Trophoblast cell (in vitro differentiated cells and primary cell): ENCODE measurements around the gene RRAGD.

ENCODE experiments used
- DNase-seq, 2 donors: peaks; one replicate each; pipeline ENCODE4 v3.0.0-alpha.2; 2016
- H2AFZ ChIP-seq: 2 replicates; pipeline ENCODE4 v1.6.1; 2013; ENCODE audit warnings: low read length, moderate library complexity, mild to moderate bottlenecking; ENCODE audit not compliant: insufficient read depth, poor library complexity
- H2AK5ac ChIP-seq: 2 replicates; pipeline ENCODE4 v1.6.1; 2013; ENCODE audit warnings: mild to moderate bottlenecking, low read length
- H2BK120ac ChIP-seq: 2 replicates; pipeline ENCODE4 v1.6.1; 2013; ENCODE audit warnings: low read length, mild to moderate bottlenecking, moderate library complexity; ENCODE audit not compliant: insufficient read depth, poor library complexity
- H2BK12ac ChIP-seq: 2 replicates; pipeline ENCODE4 v1.6.1; 2013; ENCODE audit warnings: mild to moderate bottlenecking, low read length, moderate library complexity
- H2BK5ac ChIP-seq: 2 replicates; pipeline ENCODE4 v1.6.1; 2013; ENCODE audit warnings: low read length, low read depth, moderate library complexity, mild to moderate bottlenecking; ENCODE audit not compliant: poor library complexity
- H3K14ac ChIP-seq: 2 replicates; pipeline ENCODE4 v1.6.1; 2013; ENCODE audit warnings: mild to moderate bottlenecking, low read length
- H3K18ac ChIP-seq: 2 replicates; pipeline ENCODE4 v1.6.1; 2013; ENCODE audit warnings: mild to moderate bottlenecking, low read length
- H3K23ac ChIP-seq: 2 replicates; pipeline ENCODE4 v1.6.1; 2013; ENCODE audit warnings: low read length
- H3K27ac ChIP-seq: 2 replicates; pipeline ENCODE4 v1.5.1; 2013; ENCODE audit warnings: low read depth, mild to moderate bottlenecking, inconsistent platforms, low read length, moderate library complexity
- H3K27me3 ChIP-seq: 2 replicates; pipeline ENCODE4 v1.6.1; 2013; ENCODE audit warnings: inconsistent platforms, mild to moderate bottlenecking, low read length, moderate library complexity; ENCODE audit not compliant: insufficient read depth
- H3K36me3 ChIP-seq, 2 experiments: 1 replicate in 1 of 2; 2 replicates in 1 of 2; pipeline ENCODE4 v1.6.1; 2013; ENCODE audit warnings: low read length in 2 of 2, mild to moderate bottlenecking in 2 of 2, moderate library complexity in 1 of 2; ENCODE audit not compliant: insufficient read depth in 2 of 2, control insufficient read depth in 1 of 2
- H3K4ac ChIP-seq: 2 replicates; pipeline ENCODE4 v1.6.1; 2013; ENCODE audit warnings: low read depth, mild to moderate bottlenecking, low read length, moderate library complexity
- H3K4me1 ChIP-seq, 2 experiments: 1 replicate in 1 of 2; 2 replicates in 1 of 2; pipeline ENCODE4 v1.6.1; 2013; ENCODE audit warnings: low read length in 2 of 2, mild to moderate bottlenecking in 2 of 2, moderate library complexity in 1 of 2; ENCODE audit not compliant: insufficient read depth in 2 of 2, control insufficient read depth in 1 of 2
- H3K4me2 ChIP-seq: 2 replicates; pipeline ENCODE4 v1.6.1; 2013; ENCODE audit warnings: inconsistent platforms, mild to moderate bottlenecking, low read length, moderate library complexity
- H3K4me3 ChIP-seq: 2 replicates; pipeline ENCODE4 v1.5.1; 2013; ENCODE audit warnings: mild to moderate bottlenecking, low read depth, low read length, inconsistent platforms
- H3K79me1 ChIP-seq: one replicate; pipeline ENCODE4 v1.6.1; 2013; ENCODE audit warnings: low read length
- H3K79me2 ChIP-seq: 2 replicates; pipeline ENCODE4 v1.6.1; 2013; ENCODE audit warnings: low read length, mild to moderate bottlenecking; ENCODE audit not compliant: control insufficient read depth, insufficient read depth, poor library complexity
- H3K9ac ChIP-seq: 2 replicates; pipeline ENCODE4 v1.6.1; 2013; ENCODE audit warnings: mild to moderate bottlenecking, low read length
- H3K9me3 ChIP-seq: 2 replicates; pipeline ENCODE4 v1.6.1; 2013; ENCODE audit warnings: low read depth, mild to moderate bottlenecking, control low read depth, inconsistent platforms, low read length; ENCODE audit not compliant: insufficient read depth
- H4K12ac ChIP-seq: 2 replicates; pipeline ENCODE4 v1.6.1; 2013; ENCODE audit warnings: low read depth, mild to moderate bottlenecking, low read length, moderate library complexity
- H4K8ac ChIP-seq: 2 replicates; pipeline ENCODE4 v1.6.1; 2013; ENCODE audit warnings: low read depth, mild to moderate bottlenecking, low read length, moderate library complexity
- H4K91ac ChIP-seq: one replicate; pipeline ENCODE4 v1.6.1; 2013; ENCODE audit warnings: low read depth, mild to moderate bottlenecking, low read length, moderate library complexity
- WGBS: extraction: QIAGEN DNeasy Blood & Tissue Kit; methylation state at CpG from one replicate; pipeline ENCODE4 v1.1.7; 2013; ENCODE audit warnings: missing lambda C conversion rate; ENCODE audit not compliant: insufficient read length, insufficient coverage; ENCODE audit errors: extremely low coverage; 5-methylcytosine and 5-hydroxymethylcytosine counted together

RRAGD gene

DNA sequence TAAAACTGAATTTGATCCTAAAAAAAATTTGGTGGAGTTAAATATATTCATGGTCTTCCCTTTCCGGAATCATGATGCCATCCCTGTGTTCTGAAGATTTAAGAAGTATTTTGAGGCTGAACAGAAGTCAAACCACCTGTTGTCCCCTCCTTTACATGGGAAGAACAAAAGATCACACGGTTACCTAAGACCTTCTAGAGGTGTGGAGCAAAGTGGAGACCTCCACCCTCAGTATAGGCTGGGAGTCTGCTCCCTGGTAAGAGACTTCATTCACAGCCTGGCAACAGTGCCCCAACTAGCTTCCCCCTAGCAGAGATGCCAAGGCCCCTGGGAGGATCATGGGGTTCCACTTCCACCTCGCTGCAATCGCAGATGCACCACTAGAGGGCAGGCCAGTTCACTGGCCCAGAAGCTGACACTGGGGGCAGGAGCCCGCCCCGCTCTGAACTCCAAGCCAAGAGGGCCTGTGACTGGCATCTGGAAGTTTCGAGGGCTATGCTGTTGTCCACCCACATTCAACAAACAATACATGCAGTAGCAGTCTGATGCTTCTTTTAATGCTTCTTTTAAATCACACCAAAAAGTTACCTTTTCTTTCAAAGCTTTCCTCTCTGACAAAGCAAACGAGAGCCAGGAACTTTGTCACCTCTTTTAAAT, 40.1 kb downstream of the RRAGD start:
- H3K4me3 ChIP-seq, result no peak overlapping the region
- H3K4me2 ChIP-seq, result no peak overlapping the region
- no peak overlapping the region for H3K9ac ChIP-seq
- peaks cover 0 to 2% of the 10 kb centered on the region in 2 experiments for H3K4me1 ChIP-seq
- no peak overlapping the region for H4K12ac ChIP-seq
- WGBS, result no CpG with 5 or more reads among the region's 8 CpGs
- no peak overlapping the region for H3K4ac ChIP-seq
- no peaks in the 10 kb centered on the region for H3K27me3 ChIP-seq
- H4K8ac ChIP-seq, result no peak overlapping the region
- no peaks in the 10 kb centered on the region for H3K36me3 ChIP-seq
- peak; percentile 54 to 83 for DNase-seq
- no peak overlapping the region for H3K23ac ChIP-seq
- peaks cover 1% of the 10 kb centered on the region for H3K9me3 ChIP-seq
- no peaks in the 10 kb centered on the region for H3K79me2 ChIP-seq
- no peak overlapping the region for H2AFZ ChIP-seq
- H4K91ac ChIP-seq, result no peak overlapping the region
- no peak overlapping the region for H3K27ac ChIP-seq
- H3K18ac ChIP-seq, result no peak overlapping the region
- H2BK12ac ChIP-seq, result no peak overlapping the region
- no peaks in the 10 kb centered on the region for H3K79me1 ChIP-seq
- H2BK120ac ChIP-seq, result no peak overlapping the region
- H3K14ac ChIP-seq, result no peak overlapping the region
- H2BK5ac ChIP-seq, result no peak overlapping the region
- H2AK5ac ChIP-seq, result no peak overlapping the region

DNA sequence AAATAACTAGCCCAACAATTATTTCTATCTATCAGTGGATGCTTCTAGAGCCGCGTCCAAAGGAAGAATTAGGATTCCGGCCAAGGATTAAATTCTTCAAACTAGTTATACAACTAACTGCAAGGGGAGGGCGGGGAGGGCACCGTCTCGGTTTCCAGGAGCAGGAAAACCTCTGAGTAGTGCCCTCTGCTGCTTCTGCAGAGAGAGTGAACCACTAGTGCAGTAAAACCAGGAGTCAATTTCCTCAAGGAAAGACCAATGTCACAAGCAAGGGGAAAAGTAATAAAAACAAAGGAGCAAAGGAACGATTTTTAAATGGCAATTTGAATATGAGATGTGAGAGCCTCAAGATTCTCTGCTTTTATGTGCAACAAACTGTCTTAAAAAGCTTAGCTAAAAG, 43.1 kb downstream of the RRAGD start:
- H2AK5ac ChIP-seq, result no peak overlapping the region
- no peak overlapping the region for H4K91ac ChIP-seq
- peaks cover 1% of the 10 kb centered on the region for H3K9me3 ChIP-seq
- H4K8ac ChIP-seq, result no peak overlapping the region
- H3K14ac ChIP-seq, result no peak overlapping the region
- no peak overlapping the region for H2BK12ac ChIP-seq
- H2BK5ac ChIP-seq, result no peak overlapping the region
- no CpG with 5 or more reads among the region's 7 CpGs for WGBS
- H3K4me2 ChIP-seq, result no peak overlapping the region
- no peak overlapping the region for H3K23ac ChIP-seq
- H3K4me3 ChIP-seq, result no peak overlapping the region
- H3K4ac ChIP-seq, result no peak overlapping the region
- H3K9ac ChIP-seq, result no peak overlapping the region
- H3K79me1 ChIP-seq, result no peaks in the 10 kb centered on the region
- H3K27ac ChIP-seq, result no peak overlapping the region
- H3K4me1 ChIP-seq, result no peaks in the 10 kb centered on the region
- H2BK120ac ChIP-seq, result no peak overlapping the region
- no peaks in the 10 kb centered on the region for H3K79me2 ChIP-seq
- H3K36me3 ChIP-seq, result no peaks in the 10 kb centered on the region
- peak; percentile 23 to 35 for DNase-seq
- no peaks in the 10 kb centered on the region for H3K27me3 ChIP-seq
- H3K18ac ChIP-seq, result no peak overlapping the region
- H2AFZ ChIP-seq, result no peak overlapping the region
- no peak overlapping the region for H4K12ac ChIP-seq

DNA sequence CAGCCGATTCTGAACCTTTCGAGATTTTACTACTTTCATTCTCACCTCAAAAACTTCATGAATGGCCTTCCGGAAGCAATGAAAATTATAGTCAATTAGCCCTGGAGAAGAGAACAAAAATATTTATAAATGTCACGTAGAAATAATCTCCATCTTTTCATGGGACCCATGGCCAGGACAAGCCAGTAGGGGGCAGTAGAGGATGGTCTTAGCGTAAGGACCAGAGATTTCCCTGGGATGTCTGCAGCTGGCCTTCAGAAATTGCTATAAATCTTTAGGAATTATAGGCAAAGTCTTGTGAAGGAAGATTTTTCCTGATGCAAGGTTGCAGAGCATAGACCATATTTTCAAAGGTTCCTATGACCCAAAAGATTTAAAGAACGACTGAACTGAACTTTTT, 44.0 kb downstream of the RRAGD start:
- H3K9ac ChIP-seq, result no peak overlapping the region
- no peak overlapping the region for H4K8ac ChIP-seq
- WGBS, result no CpG with 5 or more reads among the region's 6 CpGs
- no peak overlapping the region for H3K18ac ChIP-seq
- H3K9me3 ChIP-seq, result peaks cover 1% of the 10 kb centered on the region
- H3K23ac ChIP-seq, result no peak overlapping the region
- H3K4me3 ChIP-seq, result no peak overlapping the region
- peak; percentile 26 to 85 for DNase-seq
- H2AFZ ChIP-seq, result no peak overlapping the region
- no peak overlapping the region for H3K14ac ChIP-seq
- no peak overlapping the region for H3K4me2 ChIP-seq
- no peak overlapping the region for H2BK120ac ChIP-seq
- no peaks in the 10 kb centered on the region for H3K27me3 ChIP-seq
- no peak overlapping the region for H4K91ac ChIP-seq
- no peaks in the 10 kb centered on the region for H3K79me1 ChIP-seq
- H3K79me2 ChIP-seq, result no peaks in the 10 kb centered on the region
- no peak overlapping the region for H2AK5ac ChIP-seq
- H2BK5ac ChIP-seq, result no peak overlapping the region
- H3K36me3 ChIP-seq, result no peaks in the 10 kb centered on the region
- H2BK12ac ChIP-seq, result no peak overlapping the region
- no peak overlapping the region for H3K4ac ChIP-seq
- no peaks in the 10 kb centered on the region for H3K4me1 ChIP-seq
- H4K12ac ChIP-seq, result no peak overlapping the region
- no peak overlapping the region for H3K27ac ChIP-seq

DNA sequence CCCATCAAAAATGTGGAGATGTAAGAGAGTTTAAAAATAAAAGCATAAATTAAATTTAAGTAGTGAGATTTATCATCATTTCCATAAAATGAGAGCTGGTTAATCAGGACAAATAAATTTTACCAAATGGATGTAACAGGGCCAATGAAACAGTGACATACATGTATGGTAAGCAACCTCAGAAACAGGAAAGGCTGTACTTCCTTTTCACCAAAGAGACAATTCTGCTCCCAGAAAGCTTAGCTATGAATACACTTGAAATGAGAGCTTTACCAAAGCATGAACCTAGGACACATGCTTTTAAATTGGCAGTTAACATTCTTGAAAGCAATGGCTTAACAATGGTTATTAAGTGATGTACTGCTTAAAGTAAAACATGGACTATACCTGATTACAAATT, 47.5 kb downstream of the RRAGD start:
- no peaks in the 10 kb centered on the region for H3K27me3 ChIP-seq
- H3K4ac ChIP-seq, result no peak overlapping the region

More for the DNA sequence above, 47.5 kb downstream of the RRAGD start:
- H4K12ac ChIP-seq, result no peak overlapping the region
- no peak overlapping the region for H3K14ac ChIP-seq
- H3K9me3 ChIP-seq, result no peaks in the 10 kb centered on the region
- H2AK5ac ChIP-seq, result no peak overlapping the region
- no peak overlapping the region for H2BK120ac ChIP-seq
- H3K23ac ChIP-seq, result no peak overlapping the region
- H3K79me2 ChIP-seq, result no peaks in the 10 kb centered on the region
- H3K4me1 ChIP-seq, result no peaks in the 10 kb centered on the region
- H2AFZ ChIP-seq, result no peak overlapping the region
- H3K4me2 ChIP-seq, result no peak overlapping the region
- H4K91ac ChIP-seq, result no peak overlapping the region
- no peak overlapping the region for H2BK12ac ChIP-seq
- DNase-seq, result no peak
- H3K4me3 ChIP-seq, result no peak overlapping the region
- H3K27ac ChIP-seq, result no peak overlapping the region
- H2BK5ac ChIP-seq, result no peak overlapping the region
- H3K18ac ChIP-seq, result no peak overlapping the region
- no peak overlapping the region for H4K8ac ChIP-seq
- H3K36me3 ChIP-seq, result no peaks in the 10 kb centered on the region
- no peaks in the 10 kb centered on the region for H3K79me1 ChIP-seq
- no peak overlapping the region for H3K9ac ChIP-seq
